CD14-positive monocyte (primary cell): Measurements from ENCODE around the gene OAS2. TPM values are rescaled to one million over a fixed set of nuclear protein-coding genes. Genes with fewer than 3 reads are reported as not detected.

Experiments
- DNase-seq, 3 donors: peaks; one replicate each; pipeline ENCODE4 v3.0.0-alpha.2; 2011 to 2022
- H2AFZ ChIP-seq: 2 replicates; pipeline ENCODE4 v1.6.0; 2012; ENCODE audit warnings: mild to moderate bottlenecking, low read depth, low read length, inconsistent platforms; ENCODE audit not compliant: insufficient read depth, poor library complexity, severe bottlenecking
- H3K27ac ChIP-seq, 2 donors: 1 replicate in 1 of 2; 2 replicates in 1 of 2; pipeline ENCODE4 v1.5.1; 2012 to 2013; ENCODE audit warnings: low read length in 2 of 2, control low read depth in 1 of 2, inconsistent platforms in 1 of 2, low read depth in 1 of 2, mild to moderate bottlenecking in 1 of 2
- H3K27me3 ChIP-seq, 2 donors: one replicate each; pipeline versions ENCODE4 v1.6.0 to v1.6.1; 2011 to 2013; ENCODE audit warnings: low read length in 2 of 2; ENCODE audit not compliant: control insufficient read depth in 2 of 2, insufficient read depth in 2 of 2
- H3K36me3 ChIP-seq, 2 donors: replicated peaks in 1 of 2; 1 replicate in 1 of 2; 2 replicates in 1 of 2; pipeline versions ENCODE4 v1.5.1 to v1.6.1; 2012 to 2013; ENCODE audit warnings: low read length in 2 of 2, control low read depth in 1 of 2, inconsistent platforms in 1 of 2, mild to moderate bottlenecking in 1 of 2; ENCODE audit not compliant: insufficient read depth in 2 of 2, control insufficient read depth in 1 of 2
- H3K4me1 ChIP-seq, 2 donors: 1 replicate in 1 of 2; 2 replicates in 1 of 2; pipeline versions ENCODE4 v1.5.1 to v1.6.1; 2012 to 2013; ENCODE audit warnings: low read length in 2 of 2, control low read depth in 1 of 2, inconsistent platforms in 1 of 2, mild to moderate bottlenecking in 1 of 2, moderate library complexity in 1 of 2; ENCODE audit not compliant: insufficient read depth in 2 of 2, control insufficient read depth in 1 of 2
- H3K4me2 ChIP-seq: replicated peaks from 2 replicates; pipeline ENCODE3; 2012; ENCODE audit warnings: low read length, moderate library complexity, mild to moderate bottlenecking; ENCODE audit not compliant: poor library complexity, severe bottlenecking; ENCODE audit errors: extremely low read depth
- H3K4me3 ChIP-seq, 3 experiments: fragments of 200-600 bp in 1 of 3; sonication (generic) in 1 of 3; replicated peaks in 1 of 3; 1 replicate in 2 of 3; 2 replicates in 1 of 3; pipeline ENCODE4 v1.5.1; 2011 to 2013; ENCODE audit warnings: low read length in 3 of 3, mild to moderate bottlenecking in 3 of 3, control low read depth in 2 of 3, low read depth in 2 of 3, inconsistent platforms in 1 of 3, moderate library complexity in 1 of 3
- H3K79me2 ChIP-seq: 2 replicates; pipeline ENCODE4 v1.6.0; 2012; ENCODE audit warnings: mild to moderate bottlenecking, control low read depth, inconsistent platforms, low read length, moderate library complexity; ENCODE audit not compliant: insufficient read depth
- H3K9ac ChIP-seq: 2 replicates; pipeline ENCODE4 v1.6.0; 2017; ENCODE audit warnings: low read length, mild to moderate bottlenecking; ENCODE audit not compliant: insufficient read depth, poor library complexity, severe bottlenecking
- H3K9me3 ChIP-seq, 2 donors: replicated peaks in 1 of 2; 1 replicate in 1 of 2; 2 replicates in 1 of 2; pipeline versions ENCODE4 v1.5.1 to v1.6.1; 2012 to 2013; ENCODE audit warnings: low read length in 2 of 2, control low read depth in 1 of 2; ENCODE audit not compliant: control insufficient read depth in 1 of 2, insufficient read depth in 1 of 2
- H4K20me1 ChIP-seq: 2 replicates; pipeline ENCODE4 v1.6.0; 2012; ENCODE audit warnings: mild to moderate bottlenecking, low read length, control low read depth, moderate library complexity; ENCODE audit not compliant: insufficient read depth
- H3K27ac Mint-ChIP-seq, 7 donors: one replicate each; pipeline ENCODE4 v1.8.0; 2020; ENCODE audit warnings: mild to moderate bottlenecking in 7 of 7, mixed read lengths in 7 of 7, moderate library complexity in 6 of 7, inconsistent platforms in 2 of 7
- H3K27me3 Mint-ChIP-seq, 3 donors: one replicate each; pipeline ENCODE4 v1.8.0; 2021 to 2022; ENCODE audit warnings: low read depth in 3 of 3, mild to moderate bottlenecking in 3 of 3, mixed read lengths in 3 of 3, moderate library complexity in 3 of 3, inconsistent platforms in 1 of 3
- H3K36me3 Mint-ChIP-seq, 2 donors: one replicate each; pipeline ENCODE4 v1.8.0; 2020; ENCODE audit warnings: mixed read lengths in 2 of 2, inconsistent platforms in 1 of 2, mild to moderate bottlenecking in 1 of 2
- H3K4me1 Mint-ChIP-seq: one replicate; pipeline ENCODE4 v1.8.0; 2020; ENCODE audit warnings: mild to moderate bottlenecking, mixed read lengths
- H3K4me3 Mint-ChIP-seq, 2 donors: one replicate each; pipeline ENCODE4 v1.8.0; 2020; ENCODE audit warnings: mild to moderate bottlenecking in 2 of 2, mixed read lengths in 2 of 2, moderate library complexity in 1 of 2
- H3K9me3 Mint-ChIP-seq, 7 donors: one replicate each; pipeline ENCODE4 v1.8.0; 2020 to 2022; ENCODE audit warnings: mixed read lengths in 7 of 7, mild to moderate bottlenecking in 6 of 7, moderate library complexity in 6 of 7, inconsistent platforms in 2 of 7
- CTCF ChIP-seq: fragments of 200-600 bp; IDR thresholded peaks from one replicate; pipeline ENCODE4 v1.8.0; 2022; ENCODE audit warnings: antibody characterized with exemption, mild to moderate bottlenecking
- WGBS: methylation state at CpG from one replicate; pipeline ENCODE4 v1.1.5; 2013; ENCODE audit warnings: missing lambda C conversion rate; ENCODE audit not compliant: insufficient coverage; 5-methylcytosine and 5-hydroxymethylcytosine counted together
- intact Hi-C, 2 donors: fragments of 100-400 bp; cut with micrococcal nuclease; formaldehyde crosslinking; loops; one replicate each; pipeline versions ENCODE4 v1.15.0 to v1.15.1; 2023
- polyA plus RNA-seq, 3 donors: library from polyadenylated mRNA; depleted of rRNA in 1 of 3; unstranded in 2 of 3; stranded (reverse) in 1 of 3; fragments of 300-500 nt in 2 of 3; fragments of >200 nt in 1 of 3; fragmentation: Illumina TruSeq in 2 of 3; gene quantifications; 1 replicate in 2 of 3; 2 replicates in 1 of 3; pipeline ENCODE4 v1.2.3, GENCODE V29; 2012 to 2021

Gene OAS2
- polyA plus RNA-seq, 3 donors: 27.7 to 55.9 (median 40.1) TPM

- Mint-ChIP-seq H3K9me3 (no peaks in the 10 kb centered on the region), H3K4me3 (no peak overlapping the region), H3K27me3 (peaks cover 0 to 5% (median 0%) of the 10 kb centered on the region in 3 donors), H3K36me3 (peaks cover 24 to 25% of the 10 kb centered on the region in 2 donors), H3K27ac (peak overlapping the region in 3 of 7 donors; percentile 37 to 78 (median 54)), H3K4me1 (peaks cover 23% of the 10 kb centered on the region)
- Histone ChIP-seq H3K4me3 (no peak overlapping the region), H3K4me1 (peaks cover 14 to 16% of the 10 kb centered on the region in 2 donors), H4K20me1 (no peaks in the 10 kb centered on the region), H3K27ac (no peak overlapping the region), H3K36me3 (peaks cover 17 to 28% of the 10 kb centered on the region in 2 donors), H3K9me3 (no peaks in the 10 kb centered on the region), H3K79me2 (no peaks in the 10 kb centered on the region), H3K4me2 (no peak overlapping the region), H3K27me3 (no peaks in the 10 kb centered on the region), H3K9ac (no peak overlapping the region), H2AFZ (no peak overlapping the region)
- TF ChIP-seq CTCF: no peak
- DNase-seq: no peak
- WGBS: 0% methylated on average over 1 of the region's 4 CpGs
- intact Hi-C loops: no loop called here
Measured at GRCh38 chr12:112973011-112973735, 5.1 kb upstream of the OAS2 start.

GRCh38 chr12:112973818-112974231 is 4.5 kb upstream of the OAS2 start:
- H3K4me2 ChIP-seq: no peak overlapping the region
- no peak overlapping the region for H3K9ac ChIP-seq
- Mint-ChIP-seq H3K4me3 (no peak overlapping the region), H3K27ac (peak overlapping the region in 5 of 7 donors; percentile 21 to 78 (median 37)), H3K36me3 (peaks cover 18 to 20% of the 10 kb centered on the region in 2 donors), H3K27me3 (peaks cover 0 to 5% (median 0%) of the 10 kb centered on the region in 3 donors), H3K4me1 (peaks cover 23% of the 10 kb centered on the region), H3K9me3 (no peaks in the 10 kb centered on the region)
- 20% methylated on average over 3 of the region's 5 CpGs for WGBS
- H4K20me1 ChIP-seq: no peaks in the 10 kb centered on the region
- H3K4me1 ChIP-seq: peaks cover 16 to 17% of the 10 kb centered on the region in 2 donors
- H3K27me3 ChIP-seq: no peaks in the 10 kb centered on the region
- peaks cover 13 to 22% of the 10 kb centered on the region in 2 donors for H3K36me3 ChIP-seq
- no peak overlapping the region for H2AFZ ChIP-seq
- no peaks in the 10 kb centered on the region for H3K9me3 ChIP-seq
- peaks cover 4% of the 10 kb centered on the region for H3K79me2 ChIP-seq
- intact Hi-C loops: no loop called here
- no peak overlapping the region for H3K27ac ChIP-seq
- DNase-seq: peak in 2 of 3 donors; percentile 1 to 33
- no peak for TF ChIP-seq CTCF
- no peak overlapping the region for H3K4me3 ChIP-seq
